ENCODE results near the gene SETD5.

GRCh38 chr3:9408546-9408945 lies 11.1 kb downstream of the SETD5 start:
- TF ChIP-seq CTCF (IDR thresholded peaks at IDR 0.05) = no peak
- no peak for TF ChIP-seq POLR2A (IDR thresholded peaks at IDR 0.05)

Measured in uterus (tissue), 2 donors.